H1 (cell line): ENCODE results near the gene CLCNKB. TPM values are rescaled to one million over a fixed set of nuclear protein-coding genes. Genes with fewer than 3 reads are reported as not detected.

ENCODE experiments used
- NRF1 ChIP-seq: IDR thresholded peaks from 2 replicates; pipeline ENCODE4 v1.6.1; 2011; ENCODE audit warnings: mild to moderate bottlenecking, low read depth, low read length, improper control_type of control experiment
- POU5F1 ChIP-seq: IDR thresholded peaks from 2 replicates; pipeline ENCODE4 v1.6.1; 2011; ENCODE audit warnings: low read depth, mild to moderate bottlenecking, low read length, moderate library complexity
- polyA plus RNA-seq, 7 experiments: library from polyadenylated mRNA; depleted of rRNA in 3 of 7; stranded (reverse) in 5 of 7; unstranded in 2 of 7; fragments of >200 nt in 5 of 7; fragments of 200-250 nt in 2 of 7; gene quantifications; 1 replicate in 5 of 7; 2 replicates in 1 of 7; 4 replicates in 1 of 7; pipeline versions ENCODE4 v1.2.1 to v1.2.3, GENCODE V29; 2011 to 2013; ENCODE audit warnings: missing spikeins in 2 of 7, mixed read lengths in 2 of 7
- total RNA-seq: library from RNA; stranded (reverse); fragmentation: NEBNext Ultra II Directional; extraction: Animal tissue kit (Norgen Biotek cat#: 25700); gene quantifications from 2 replicates; pipeline ENCODE4 v1.2.1, GENCODE V29; 2021

The CLCNKB gene
- total and polyA plus RNA-seq, 2 of the 8 experiments (the other 6 are each of a cell fraction or from before 2014, with no cell fraction given): 1.2 to 3.5 TPM

DNA sequence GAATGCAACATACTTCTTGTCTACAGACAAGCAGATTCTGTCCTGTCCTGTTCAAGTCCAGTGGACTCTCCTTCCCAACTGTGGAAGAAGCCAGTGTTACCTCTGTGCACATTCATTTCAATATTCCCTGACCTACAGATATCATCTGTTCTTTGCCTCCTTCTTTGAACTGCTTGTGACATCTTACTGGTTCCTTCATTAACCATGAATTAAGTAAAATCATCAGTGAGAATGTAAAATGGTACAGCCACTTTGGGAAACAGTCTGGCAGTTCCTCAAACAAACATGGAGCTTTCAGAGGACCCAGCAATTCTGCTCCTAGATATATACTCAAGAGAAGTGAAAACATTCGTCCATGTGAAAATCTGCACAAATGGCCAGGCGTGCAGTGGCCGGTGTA, 32.7 kb upstream of the CLCNKB start (continued):
- TF ChIP-seq NRF1: no peak
- TF ChIP-seq POU5F1: no peak
- TF ChIP-seq, all 59 proteins: peak for 0
